Retinal pigment epithelial cell (primary cell): Measurements from ENCODE around the gene SSTR3.

ENCODE experiments used
- DNase-seq: peaks from one replicate; pipeline ENCODE4 v3.0.0-alpha.2; 2010; ENCODE audit warnings: low read depth
- H3K4me3 ChIP-seq: 2 replicates; pipeline ENCODE4 v1.5.1; 2011; ENCODE audit warnings: mild to moderate bottlenecking, low read length, control low read depth, moderate library complexity
- CTCF ChIP-seq: conservative IDR thresholded peaks from 2 replicates; pipeline ENCODE4 v1.5.1; 2011; ENCODE audit warnings: low read depth, low read length, control low read depth, inconsistent platforms

Gene SSTR3

GRCh38 chr22:37248251-37248650, 36.0 kb upstream of the SSTR3 start:
- H3K4me3 ChIP-seq, result no peak overlapping the region
- no peak for TF ChIP-seq CTCF
- no peak for DNase-seq

GRCh38 chr22:37245740-37246139, 33.5 kb upstream of the SSTR3 start:
- no peak overlapping the region for H3K4me3 ChIP-seq
- DNase-seq, result no peak
- no peak for TF ChIP-seq CTCF

- H3K4me3 ChIP-seq, result no peak overlapping the region
- no peak for TF ChIP-seq CTCF
- no peak for DNase-seq
Observed at GRCh38 chr22:37244922-37245722, 32.8 kb upstream of the SSTR3 start.

- peak within 1 kb of the TSS; percentile 36 for H3K4me3 ChIP-seq
- TF ChIP-seq CTCF, result no peak
- DNase-seq, result no peak
Observed at GRCh38 chr22:37244114-37244921, 32.0 kb upstream of the SSTR3 start, which contains the start of gene RAC2. RAC2 (minus strand) TSS chr22:37244269; CDS start chr22:37244148, 121 bp downstream.

- DNase-seq, result no peak
- H3K4me3 ChIP-seq, result peak overlapping the region; percentile 36
Observed at GRCh38 chr22:37243402-37244113, 31.3 kb upstream of the SSTR3 start.

More at GRCh38 chr22:37243402-37244113, 31.3 kb upstream of the SSTR3 start:
- no peak for TF ChIP-seq CTCF
